22Rv1 (cell line): Measurements from ENCODE around the gene DUSP16.

Source experiments
- CTCF ChIP-seq: fragments of 450-650 bp; IDR thresholded peaks from 2 replicates; pipeline ENCODE4 v1.5.1; 2017; ENCODE audit warnings: mild to moderate bottlenecking
- ZFX ChIP-seq: fragments of 450-650 bp; IDR thresholded peaks from 2 replicates; pipeline ENCODE4 v1.6.1; 2017; ENCODE audit warnings: antibody characterized with exemption, borderline replicate concordance

DNA sequence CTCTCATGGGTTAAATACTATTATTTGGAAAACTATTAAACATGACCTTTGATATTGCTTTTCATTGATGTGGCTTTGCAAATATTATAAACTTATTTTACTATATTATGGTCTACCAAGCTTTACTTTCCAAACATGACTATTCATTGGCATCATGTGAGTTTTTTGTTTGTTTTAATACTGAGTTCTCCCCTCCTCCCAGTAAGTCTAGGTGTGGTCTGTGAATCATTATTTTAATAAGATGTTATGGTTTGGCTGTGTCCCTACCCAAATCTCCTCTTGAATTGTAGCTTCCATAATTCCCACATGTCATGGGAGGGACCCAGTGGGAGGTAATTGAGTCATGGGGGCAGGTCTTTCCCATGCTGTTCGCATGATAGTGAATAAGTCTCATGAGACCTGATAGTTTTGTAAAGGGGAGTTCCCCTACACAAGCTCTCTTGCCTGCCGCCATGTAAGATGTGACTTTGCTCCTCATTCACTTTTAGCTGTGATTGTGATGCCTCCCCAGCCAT is 125.8 kb downstream of the DUSP16 start:
- TF ChIP-seq CTCF, result no peak
- no peak for TF ChIP-seq ZFX
